HepG2 (cell line): Measurements from ENCODE around the gene SLC48A1. TPM values are rescaled to one million over a fixed set of nuclear protein-coding genes. Genes with fewer than 3 reads are reported as not detected.
A peak's percentile ranks its signal among the peaks of the same experiment; 100 is the strongest.

Experiments
- ATAC-seq: fragments of 200-7000 bp; cut with Tn5 transposase; 3 replicates; pipeline ENCODE4 v1.9.1; 2020; ENCODE audit warnings: mild to moderate bottlenecking, moderate library complexity
- BruUV-seq: library from RNA; stranded (reverse); fragments of 400-500 nt; replicated peaks from 2 replicates; lab custom pipeline; 2021; lab: Mats Ljungman, UMichigan
- CTCF ChIA-PET: fragments of 300-600 bp; formaldehyde crosslinking; extraction: SDS; loops from one replicate; lab custom pipeline; 2021; ENCODE audit warnings: low total read pairs, inconsistent platforms, low intra/inter-chr PET ratio; lab: Yijun Ruan, JAX
- POLR2A ChIA-PET: fragments of 350-600 bp; sonication (Branson Sonifier 250); formaldehyde crosslinking; loops from one replicate; lab custom pipeline; 2020; ENCODE audit warnings: antibody characterized with exemption, inconsistent platforms; lab: Yijun Ruan, JAX
- DNase-seq: peaks from one replicate; pipeline ENCODE4 v3.0.0-alpha.2; 2015; ENCODE audit warnings: low spot score
- FAIRE-seq: peaks from 3 replicates; lab custom pipeline; 2011; peaks lifted over from hg19 to GRCh38; lab: Jason Lieb, UNC
- H2AFZ ChIP-seq: one replicate; pipeline ENCODE4 v1.6.1; 2011; ENCODE audit warnings: low read length, inconsistent platforms
- H3K27ac ChIP-seq: fragments of 300-600 bp; 3 replicates; pipeline ENCODE4 v1.8.0; 2011; ENCODE audit warnings: mixed run types, mild to moderate bottlenecking, mixed read lengths, low read length, inconsistent platforms; ENCODE audit not compliant: insufficient read depth; ENCODE audit errors: extremely low read length
- H3K27me3 ChIP-seq, 2 experiments: fragments of 200-600 bp in 1 of 2; 2 replicates in 1 of 2; 3 replicates in 1 of 2; pipeline versions ENCODE4 v1.6.0 to v1.8.0; 2011; ENCODE audit warnings: low read length in 2 of 2, mild to moderate bottlenecking in 2 of 2, moderate library complexity in 2 of 2, inconsistent platforms in 1 of 2; ENCODE audit not compliant: insufficient read depth in 2 of 2, control insufficient read depth in 1 of 2
- H3K36me3 ChIP-seq, 2 experiments: fragments of 200-600 bp in 1 of 2; replicated peaks in 1 of 2; 2 replicates in 1 of 2; 3 replicates in 1 of 2; pipeline versions ENCODE4 v1.5.1 to v1.8.0; 2011; ENCODE audit warnings: low read length in 2 of 2, inconsistent platforms in 1 of 2; ENCODE audit not compliant: insufficient read depth in 2 of 2, control insufficient read depth in 1 of 2
- H3K4me1 ChIP-seq: 2 replicates; pipeline ENCODE4 v1.5.1; 2012; ENCODE audit warnings: low read length, inconsistent platforms; ENCODE audit not compliant: insufficient read depth
- H3K4me2 ChIP-seq: 2 replicates; pipeline ENCODE4 v1.6.0; 2011; ENCODE audit warnings: low read depth, low read length, inconsistent platforms
- H3K4me3 ChIP-seq, 3 experiments: fragments of 200-600 bp in 1 of 3; sonication (generic), shearing (Covaris generic) in 1 of 3; replicated peaks in 1 of 3; 2 replicates each; pipeline ENCODE4 v1.5.1; 2011 to 2016; ENCODE audit warnings: low read length in 3 of 3, inconsistent platforms in 2 of 3, low read depth in 2 of 3, mild to moderate bottlenecking in 2 of 3, control low read depth in 1 of 3, mixed read lengths in 1 of 3; ENCODE audit not compliant: insufficient read depth in 1 of 3
- H3K79me2 ChIP-seq: one replicate; pipeline ENCODE4 v1.6.1; 2011; ENCODE audit warnings: low read length, inconsistent platforms; ENCODE audit not compliant: insufficient read depth
- H3K9ac ChIP-seq: 2 replicates; pipeline ENCODE4 v1.6.0; 2011; ENCODE audit warnings: mild to moderate bottlenecking, low read depth, low read length, inconsistent platforms; ENCODE audit not compliant: insufficient read depth
- H3K9me3 ChIP-seq: 2 replicates; pipeline ENCODE4 v1.5.1; 2012; ENCODE audit warnings: mild to moderate bottlenecking, low read length
- H4K20me1 ChIP-seq: 2 replicates; pipeline ENCODE4 v1.6.0; 2011; ENCODE audit warnings: inconsistent platforms, mild to moderate bottlenecking, low read length, moderate library complexity; ENCODE audit not compliant: insufficient read depth
- AGO2 ChIP-seq: fragments of 200-400 bp; formaldehyde crosslinking; optimal IDR thresholded peaks from 2 replicates; pipeline ENCODE3; 2017; ENCODE audit warnings: mild to moderate bottlenecking, low read depth, low read length, moderate library complexity
- ARNT ChIP-seq: fragments of 450-650 bp; IDR thresholded peaks from 2 replicates; pipeline ENCODE4 v1.6.1; 2017
- BCL6 ChIP-seq: IDR thresholded peaks from 2 replicates; pipeline ENCODE4 v1.6.1; 2016; ENCODE audit warnings: missing genetic modification reagents, missing compliant biosample characterization
- FOSL2 ChIP-seq: sonication (generic); formaldehyde crosslinking; IDR thresholded peaks from 2 replicates; pipeline ENCODE4 v1.4.0; 2020; ENCODE audit warnings: missing genetic modification reagents
- GZF1 ChIP-seq: sonication (generic); formaldehyde crosslinking; IDR thresholded peaks from 2 replicates; pipeline ENCODE4 v1.5.1; 2020; ENCODE audit warnings: mild to moderate bottlenecking, missing genetic modification reagents
- LBX2 ChIP-seq: sonication (generic); formaldehyde crosslinking; IDR thresholded peaks from 2 replicates; pipeline ENCODE4 v1.5.0; 2020; ENCODE audit warnings: missing genetic modification reagents, mild to moderate bottlenecking, borderline replicate concordance
- MLXIP ChIP-seq: sonication (generic); formaldehyde crosslinking; IDR thresholded peaks from 2 replicates; pipeline ENCODE4 v1.9.0; 2021; ENCODE audit warnings: missing genetic modification reagents, borderline replicate concordance
- NR2F1 ChIP-seq, 2 experiments: fragments of 450-650 bp in 1 of 2; formaldehyde crosslinking in 1 of 2; IDR thresholded peaks; 2 replicates each; pipeline versions ENCODE4 v1.5.0 to v1.6.1; 2016 to 2020; ENCODE audit warnings: mild to moderate bottlenecking in 1 of 2, missing compliant biosample characterization in 1 of 2, missing genetic modification reagents in 1 of 2, moderate library complexity in 1 of 2
- STAT6 ChIP-seq: sonication (generic); formaldehyde crosslinking; IDR thresholded peaks from 2 replicates; pipeline ENCODE4 v1.4.0; 2020; ENCODE audit warnings: missing genetic modification reagents, mild to moderate bottlenecking, borderline replicate concordance
- TAF15 ChIP-seq: fragments of 200-400 bp; formaldehyde crosslinking; IDR thresholded peaks from one replicate; pipeline ENCODE4 v1.6.1; 2018; ENCODE audit warnings: mild to moderate bottlenecking, low read depth, low read length; ENCODE audit not compliant: poor library complexity, severe bottlenecking
- TRIM22 ChIP-seq: fragments of 450-650 bp; IDR thresholded peaks from 2 replicates; pipeline ENCODE4 v1.6.1; 2017
- ZNF382 ChIP-seq: sonication (generic); formaldehyde crosslinking; IDR thresholded peaks from 2 replicates; pipeline ENCODE4 v1.5.0; 2020; ENCODE audit warnings: missing genetic modification reagents, mild to moderate bottlenecking, borderline replicate concordance
- ZNF775 ChIP-seq: sonication (generic); formaldehyde crosslinking; IDR thresholded peaks from 2 replicates; pipeline ENCODE4 v1.4.0; 2020; ENCODE audit warnings: missing genetic modification reagents, mild to moderate bottlenecking, moderate library complexity, borderline replicate concordance
- WGBS: methylation state at CpG from one replicate; pipeline ENCODE4 v1.1.6; 2017; ENCODE audit warnings: low lambda C conversion rate; 5-methylcytosine and 5-hydroxymethylcytosine counted together
- in situ Hi-C: cut with HindIII; loops from 2 replicates; pipeline ENCODE4 v1.10.0; 2017; ENCODE audit warnings: low pct_unique_long_range_greater_than_20kb; ENCODE audit not compliant: extremely low pct_ligation_motif_present
- intact Hi-C: fragments of 100-400 bp; cut with micrococcal nuclease; formaldehyde crosslinking; loops from one replicate; pipeline ENCODE4 v1.10.0; 2022; ENCODE audit not compliant: unreplicated experiment
- polyA plus RNA-seq, 8 experiments: library from polyadenylated mRNA; depleted of rRNA in 3 of 8; stranded (reverse) in 7 of 8; unstranded in 1 of 8; fragments of >200 nt; fragmentation: Illumina TruSeq in 4 of 8; extraction: Trizol in 4 of 8; gene quantifications; 2 replicates each; pipeline versions ENCODE4 v1.2.1 to v1.2.3, GENCODE V29; 2011 to 2016; ENCODE audit warnings: low read depth in 4 of 8, missing spikeins in 1 of 8, mixed read lengths in 1 of 8; ENCODE audit not compliant: insufficient read depth in 1 of 8
- total RNA-seq, 5 experiments: library from RNA; depleted of rRNA; stranded (reverse); fragments of >200 nt; fragmentation: Illumina TruSeq; extraction: Trizol; gene quantifications; 2 replicates each; pipeline ENCODE4 v1.2.3, GENCODE V29; 2016; ENCODE audit warnings: low read depth in 1 of 5

The SLC48A1 gene
- total and polyA plus RNA-seq, 2 of the 13 experiments (the other 11 are each of a cell fraction or from before 2014, with no cell fraction given), result 2.2 to 3.7 TPM

- TF ChIP-seq TRIM22 (no peak), BCL6 (no peak), TAF15 (no peak), NR2F1 (CRISPR knock-in tag; IDR thresholded peaks at IDR 0.05) (no peak)
These were observed 38.8 kb downstream of the SLC48A1 start (continued) for GRCh38 chr12:47811581-47812484.

- H3K4me1 ChIP-seq, result peaks cover 20% of the 10 kb centered on the region
- H4K20me1 ChIP-seq, result peaks cover 3% of the 10 kb centered on the region; the same call in 1 of the 2 replicates
- no peaks in the 10 kb centered on the region for H3K27me3 ChIP-seq
- peak; percentile 36 for DNase-seq
- FAIRE-seq, result no peak
- H3K4me3 ChIP-seq, result peak overlapping the region; percentile 31 to 55 (median 45)
- no TSS peak for BruUV-seq
- peak; percentile 53 for ATAC-seq
- WGBS, result 62% methylated on average over 21 of the region's 37 CpGs
- H3K79me2 ChIP-seq, result peaks cover 1% of the 10 kb centered on the region
- peak overlapping the region; percentile 43; the same call in 1 of the 2 replicates for H3K9ac ChIP-seq
- H3K9me3 ChIP-seq, result no peaks in the 10 kb centered on the region
- peak overlapping the region; percentile 71 for H3K4me2 ChIP-seq
- H3K27ac ChIP-seq, result no peak overlapping the region
- in situ Hi-C loops (no loop called here), intact Hi-C loops (no loop called here)
- H2AFZ ChIP-seq, result no peak overlapping the region
- CTCF ChIA-PET, result no interaction called here
- POLR2A ChIA-PET, result interaction anchor here (1.5 kb wide), 1 partner anchor 8 kb away, joined by 5 read pairs; no protein-coding TSS in a partner anchor
- no peaks in the 10 kb centered on the region for H3K36me3 ChIP-seq
- no peak for TF ChIP-seq MLXIP (CRISPR knock-in tag)
- TF ChIP-seq GZF1 (CRISPR knock-in tag), result no peak
- no peak for TF ChIP-seq STAT6 (CRISPR knock-in tag)
- TF ChIP-seq AGO2, result no peak
- TF ChIP-seq FOSL2, result peak; percentile 74
- no peak for TF ChIP-seq ARNT
- no peak for TF ChIP-seq LBX2 (CRISPR knock-in tag)
- TF ChIP-seq ZNF382, result no peak
- TF ChIP-seq ZNF775, result no peak
These were observed 39.9 kb downstream of the SLC48A1 start for GRCh38 chr12:47812797-47813510.
